Neutrophil (primary cell): ENCODE results near the gene TEKT2.

Source experiments
- H3K27ac ChIP-seq: fragments of 200-600 bp; sonication (generic); 2 replicates; pipeline ENCODE4 v1.5.1; 2016; ENCODE audit warnings: mild to moderate bottlenecking, moderate library complexity
- H3K27me3 ChIP-seq: fragments of 200-600 bp; sonication (generic); 2 replicates; pipeline ENCODE4 v1.6.0; 2016; ENCODE audit warnings: mild to moderate bottlenecking
- H3K36me3 ChIP-seq: fragments of 200-600 bp; sonication (generic); 2 replicates; pipeline ENCODE4 v1.5.1; 2017
- H3K4me1 ChIP-seq, 2 experiments: fragments of 200-600 bp in 1 of 2; sonication (generic) in 1 of 2; 1 replicate in 1 of 2; 2 replicates in 1 of 2; pipeline versions ENCODE4 v1.5.1 to v1.6.1; 2013 to 2016; ENCODE audit warnings: low read depth in 1 of 2, low read length in 1 of 2, mild to moderate bottlenecking in 1 of 2, moderate library complexity in 1 of 2; ENCODE audit not compliant: control insufficient read depth in 1 of 2, insufficient read depth in 1 of 2
- H3K4me3 ChIP-seq, 2 experiments: fragments of 200-600 bp in 1 of 2; sonication (generic) in 1 of 2; 1 replicate in 1 of 2; 2 replicates in 1 of 2; pipeline ENCODE4 v1.5.1; 2013 to 2016; ENCODE audit warnings: low read depth in 1 of 2, low read length in 1 of 2, mild to moderate bottlenecking in 1 of 2, moderate library complexity in 1 of 2
- H3K9me3 ChIP-seq: fragments of 200-600 bp; sonication (generic); 2 replicates; pipeline ENCODE4 v1.5.1; 2016
- TF ChIP-seq, protein P1 (sequence below): fragments of 200-600 bp; sonication (generic); IDR thresholded peaks from 2 replicates; pipeline ENCODE4 v1.5.1; 2016; ENCODE audit warnings: antibody characterized with exemption

TEKT2 gene

DNA sequence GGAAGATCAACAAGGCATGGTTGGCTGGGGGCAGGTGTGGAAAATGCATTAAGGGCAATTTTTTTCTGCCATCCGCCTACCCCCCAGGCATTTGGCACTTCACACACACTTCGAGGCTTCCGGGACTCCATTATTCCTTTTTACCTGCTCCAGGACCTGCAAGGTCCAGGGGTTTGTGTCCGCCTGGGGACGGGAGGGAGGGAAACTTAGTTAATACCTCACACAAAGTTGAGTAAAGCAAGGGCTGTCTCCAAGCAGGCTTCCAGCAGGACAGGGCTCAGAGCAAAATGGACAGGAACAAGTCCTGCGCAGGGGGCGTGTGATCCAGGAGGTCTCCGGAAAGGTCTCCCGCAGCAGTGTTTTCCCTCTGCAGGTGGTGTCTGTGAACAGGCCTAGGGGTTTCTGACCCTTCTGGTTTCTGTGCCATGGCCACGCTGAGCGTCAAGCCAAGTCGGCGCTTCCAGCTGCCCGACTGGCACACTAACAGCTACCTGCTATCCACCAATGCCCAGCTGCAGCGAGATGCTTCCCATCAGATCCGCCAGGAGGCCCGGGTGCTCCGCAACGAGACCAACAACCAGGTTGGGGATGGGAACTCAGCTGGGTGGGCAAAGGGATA is 712 bp downstream of the TEKT2 start:
- TF ChIP-seq, protein P1, sequence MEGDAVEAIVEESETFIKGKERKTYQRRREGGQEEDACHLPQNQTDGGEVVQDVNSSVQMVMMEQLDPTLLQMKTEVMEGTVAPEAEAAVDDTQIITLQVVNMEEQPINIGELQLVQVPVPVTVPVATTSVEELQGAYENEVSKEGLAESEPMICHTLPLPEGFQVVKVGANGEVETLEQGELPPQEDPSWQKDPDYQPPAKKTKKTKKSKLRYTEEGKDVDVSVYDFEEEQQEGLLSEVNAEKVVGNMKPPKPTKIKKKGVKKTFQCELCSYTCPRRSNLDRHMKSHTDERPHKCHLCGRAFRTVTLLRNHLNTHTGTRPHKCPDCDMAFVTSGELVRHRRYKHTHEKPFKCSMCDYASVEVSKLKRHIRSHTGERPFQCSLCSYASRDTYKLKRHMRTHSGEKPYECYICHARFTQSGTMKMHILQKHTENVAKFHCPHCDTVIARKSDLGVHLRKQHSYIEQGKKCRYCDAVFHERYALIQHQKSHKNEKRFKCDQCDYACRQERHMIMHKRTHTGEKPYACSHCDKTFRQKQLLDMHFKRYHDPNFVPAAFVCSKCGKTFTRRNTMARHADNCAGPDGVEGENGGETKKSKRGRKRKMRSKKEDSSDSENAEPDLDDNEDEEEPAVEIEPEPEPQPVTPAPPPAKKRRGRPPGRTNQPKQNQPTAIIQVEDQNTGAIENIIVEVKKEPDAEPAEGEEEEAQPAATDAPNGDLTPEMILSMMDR: no peak
- H3K27me3 ChIP-seq: peaks cover 22% of the 10 kb centered on the region
- peak overlapping the region; percentile 52 to 66 for H3K4me3 ChIP-seq

DNA sequence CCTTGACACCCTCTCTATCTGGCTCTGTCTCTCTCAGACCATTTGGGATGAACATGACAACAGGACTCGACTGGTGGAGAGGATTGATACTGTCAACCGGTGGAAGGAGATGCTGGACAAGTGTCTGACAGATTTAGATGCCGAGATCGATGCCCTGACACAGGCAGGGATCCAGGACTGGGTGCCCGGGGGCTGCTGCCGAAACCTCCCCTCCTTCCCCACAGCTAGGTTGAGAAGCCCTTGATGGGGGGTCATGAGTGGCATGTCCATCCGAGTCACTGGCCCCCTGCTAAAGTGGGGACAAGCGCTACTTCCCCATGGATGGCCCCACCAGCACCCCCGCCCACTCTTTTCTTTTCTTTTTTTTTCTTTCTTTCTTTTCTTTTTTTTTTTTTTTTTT is 1.2 kb downstream of the TEKT2 start:
- Histone ChIP-seq H3K36me3 (no peaks in the 10 kb centered on the region), H3K4me1 (peaks cover 32 to 35% of the 10 kb centered on the region in 2 experiments)

More for the DNA sequence above, 712 bp downstream of the TEKT2 start:
- Histone ChIP-seq H3K9me3 (no peaks in the 10 kb centered on the region), H3K36me3 (no peaks in the 10 kb centered on the region), H3K4me1 (peaks cover 27 to 30% of the 10 kb centered on the region in 2 experiments), H3K27ac (no peak overlapping the region)

DNA sequence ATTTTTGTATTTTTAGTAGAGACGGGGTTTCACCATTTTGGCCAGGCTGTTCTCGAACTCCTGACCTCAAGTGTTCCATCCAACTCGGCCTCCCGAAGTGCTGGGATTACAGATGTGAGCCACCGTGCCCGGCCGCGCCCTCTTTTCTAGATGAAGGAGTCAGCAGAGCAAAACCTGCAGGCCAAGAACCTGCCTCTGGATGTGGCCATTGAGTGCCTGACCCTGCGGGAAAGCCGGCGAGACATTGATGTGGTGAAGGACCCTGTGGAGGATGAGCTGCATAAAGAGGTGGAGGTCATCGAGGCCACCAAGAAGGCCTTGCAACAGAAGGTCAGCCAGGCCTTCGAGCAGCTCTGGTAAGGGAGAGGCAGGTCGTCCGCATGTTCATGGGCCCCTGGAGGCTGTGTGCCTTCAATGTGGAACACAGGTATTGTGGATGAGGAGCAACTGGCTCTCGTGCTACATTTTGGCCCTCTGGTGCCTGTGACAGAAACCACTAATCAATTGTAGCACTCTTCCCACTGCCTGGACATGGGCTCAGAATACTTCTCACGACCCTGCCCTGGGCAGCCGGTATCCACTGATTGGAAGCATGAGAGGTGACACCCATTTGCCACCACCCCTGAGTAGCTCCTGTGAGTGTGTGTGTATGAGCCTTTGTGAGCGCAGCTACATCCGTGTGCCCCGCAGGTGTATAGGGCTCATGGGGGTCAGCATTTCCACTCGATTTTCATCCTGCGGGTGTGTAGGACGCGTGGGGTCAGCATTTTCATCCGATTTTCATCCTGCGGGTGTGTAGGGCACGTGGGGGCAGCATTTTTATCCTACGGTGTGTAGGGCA is 2.0 kb downstream of the TEKT2 start:
- Histone ChIP-seq H3K4me1 (peaks cover 36 to 37% of the 10 kb centered on the region in 2 experiments), H3K27ac (no peak overlapping the region)

More for the DNA sequence above, 1.2 kb downstream of the TEKT2 start:
- H3K9me3 ChIP-seq: no peaks in the 10 kb centered on the region
- no peak overlapping the region for H3K4me3 ChIP-seq
- TF ChIP-seq, protein P1: no peak
- peaks cover 22% of the 10 kb centered on the region for H3K27me3 ChIP-seq
- no peak overlapping the region for H3K27ac ChIP-seq

DNA sequence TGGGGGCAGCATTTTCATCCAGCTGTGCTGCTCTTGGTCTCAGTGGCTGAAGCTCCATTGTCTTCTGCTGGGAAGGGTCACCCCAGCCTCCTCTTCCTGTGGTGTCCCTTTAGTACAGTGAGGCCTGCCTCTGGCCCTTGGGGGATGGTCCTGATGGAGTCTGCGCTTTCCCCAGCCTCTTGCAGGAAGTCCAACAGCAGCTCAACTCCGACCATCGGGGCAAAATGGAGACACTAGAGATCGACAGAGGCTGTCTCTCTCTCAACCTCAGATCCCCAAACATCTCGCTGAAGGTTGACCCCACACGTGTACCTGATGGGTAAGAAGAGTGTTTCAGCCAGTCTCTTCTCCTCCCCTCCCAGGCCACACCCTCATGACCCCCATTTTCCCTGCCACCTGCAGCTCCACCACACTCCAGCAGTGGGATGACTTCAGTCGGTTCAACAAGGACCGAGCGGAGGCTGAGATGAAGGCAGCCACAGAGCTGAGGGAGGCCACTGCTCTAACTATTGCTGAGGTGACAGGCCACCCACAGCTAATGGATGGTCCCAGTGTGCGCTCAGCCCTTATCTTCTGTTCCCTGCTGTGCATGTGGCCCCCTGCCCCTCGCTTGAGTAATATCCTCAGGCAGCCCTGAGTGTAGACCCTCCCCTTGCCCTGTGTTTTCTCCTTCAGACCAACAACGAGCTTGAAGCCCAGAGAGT is 2.8 kb downstream of the TEKT2 start:
- Histone ChIP-seq H3K36me3 (peaks cover 10% of the 10 kb centered on the region), H3K4me3 (no peak overlapping the region), H3K9me3 (no peaks in the 10 kb centered on the region), H3K27me3 (peaks cover 22% of the 10 kb centered on the region), H3K4me1 (peaks cover 36 to 37% of the 10 kb centered on the region in 2 experiments), H3K27ac (no peak overlapping the region)
- TF ChIP-seq, protein P1: no peak

More for the DNA sequence above, 2.0 kb downstream of the TEKT2 start:
- TF ChIP-seq, protein P1: no peak
- Histone ChIP-seq H3K9me3 (no peaks in the 10 kb centered on the region), H3K4me3 (no peak overlapping the region), H3K27me3 (peaks cover 22% of the 10 kb centered on the region), H3K36me3 (peaks cover 2% of the 10 kb centered on the region)

DNA sequence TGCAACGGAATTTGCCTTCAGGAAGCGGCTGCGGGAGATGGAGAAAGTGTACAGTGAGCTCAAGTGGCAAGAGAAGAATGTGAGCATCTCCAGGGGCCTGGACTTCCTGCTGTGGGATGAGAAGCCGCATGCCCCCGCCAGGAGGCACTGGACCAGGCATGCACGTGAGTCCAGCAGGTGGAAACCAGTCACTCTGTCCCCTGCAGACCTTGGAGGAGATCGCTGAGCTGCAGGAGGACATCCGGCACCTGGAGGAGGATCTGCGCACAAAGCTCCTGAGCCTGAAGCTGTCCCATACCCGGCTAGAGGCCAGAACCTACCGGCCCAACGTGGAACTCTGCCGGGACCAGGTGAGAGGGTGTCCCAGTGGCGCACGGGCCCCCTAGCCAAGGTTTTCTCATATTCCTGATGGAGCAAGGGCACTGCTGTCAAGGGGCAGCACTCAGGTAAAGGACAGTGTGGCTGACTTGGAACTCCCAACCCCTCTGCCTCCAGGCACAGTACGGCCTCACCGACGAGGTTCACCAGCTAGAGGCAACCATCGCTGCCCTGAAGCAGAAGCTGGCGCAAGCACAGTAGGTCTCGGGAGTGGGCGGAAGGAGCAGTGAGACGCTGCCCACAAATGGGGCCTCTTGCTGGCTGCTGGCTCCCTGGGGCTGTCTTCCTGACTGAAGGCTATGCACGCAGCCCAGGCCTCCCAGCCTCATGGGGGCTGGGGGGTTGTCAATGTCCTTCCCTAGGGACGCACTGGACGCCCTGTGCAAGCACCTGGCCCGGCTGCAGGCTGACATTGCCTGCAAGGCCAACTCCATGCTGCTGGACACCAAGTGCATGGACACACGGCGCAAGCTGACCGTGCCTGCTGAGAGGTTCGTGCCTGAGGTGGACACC is 3.6 kb downstream of the TEKT2 start:
- Histone ChIP-seq H3K9me3 (no peaks in the 10 kb centered on the region), H3K4me1 (peaks cover 36 to 37% of the 10 kb centered on the region in 2 experiments), H3K4me3 (peak overlapping the region in 1 of 2 experiments; percentile 96), H3K27ac (peak overlapping the region; percentile 89), H3K36me3 (peaks cover 18% of the 10 kb centered on the region), H3K27me3 (peaks cover 22% of the 10 kb centered on the region)
- TF ChIP-seq, protein P1: no peak
